ENCODE measurements around the gene SMARCB1.

The SMARCB1 gene

DNA sequence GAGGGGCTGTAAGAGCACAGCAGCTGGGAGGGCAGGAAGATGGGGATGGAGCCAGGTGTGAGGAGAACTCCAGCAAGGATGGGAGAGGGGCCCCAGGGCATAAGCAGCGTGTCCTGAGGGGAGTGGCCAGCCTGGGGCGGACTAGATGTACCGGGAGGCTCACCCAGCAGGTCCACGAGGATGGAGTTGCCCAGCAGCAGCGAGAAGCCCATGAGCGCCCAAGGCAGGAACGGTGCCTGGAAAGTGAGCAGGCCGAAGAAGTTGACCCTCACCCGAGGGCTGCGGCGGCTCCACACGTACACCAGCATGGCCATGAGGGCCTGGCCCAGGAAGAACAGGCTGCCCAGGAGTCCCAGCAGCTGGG lies 50.7 kb downstream of the SMARCB1 start:
- H3K27ac ChIP-seq: peak overlapping the region; percentile 72
- TF ChIP-seq, protein P1, sequence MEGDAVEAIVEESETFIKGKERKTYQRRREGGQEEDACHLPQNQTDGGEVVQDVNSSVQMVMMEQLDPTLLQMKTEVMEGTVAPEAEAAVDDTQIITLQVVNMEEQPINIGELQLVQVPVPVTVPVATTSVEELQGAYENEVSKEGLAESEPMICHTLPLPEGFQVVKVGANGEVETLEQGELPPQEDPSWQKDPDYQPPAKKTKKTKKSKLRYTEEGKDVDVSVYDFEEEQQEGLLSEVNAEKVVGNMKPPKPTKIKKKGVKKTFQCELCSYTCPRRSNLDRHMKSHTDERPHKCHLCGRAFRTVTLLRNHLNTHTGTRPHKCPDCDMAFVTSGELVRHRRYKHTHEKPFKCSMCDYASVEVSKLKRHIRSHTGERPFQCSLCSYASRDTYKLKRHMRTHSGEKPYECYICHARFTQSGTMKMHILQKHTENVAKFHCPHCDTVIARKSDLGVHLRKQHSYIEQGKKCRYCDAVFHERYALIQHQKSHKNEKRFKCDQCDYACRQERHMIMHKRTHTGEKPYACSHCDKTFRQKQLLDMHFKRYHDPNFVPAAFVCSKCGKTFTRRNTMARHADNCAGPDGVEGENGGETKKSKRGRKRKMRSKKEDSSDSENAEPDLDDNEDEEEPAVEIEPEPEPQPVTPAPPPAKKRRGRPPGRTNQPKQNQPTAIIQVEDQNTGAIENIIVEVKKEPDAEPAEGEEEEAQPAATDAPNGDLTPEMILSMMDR (IDR thresholded peaks at IDR 0.05): no peak
- no peak for TF ChIP-seq ZFX (IDR thresholded peaks at IDR 0.05; ENCODE audit: borderline replicate concordance)

DNA sequence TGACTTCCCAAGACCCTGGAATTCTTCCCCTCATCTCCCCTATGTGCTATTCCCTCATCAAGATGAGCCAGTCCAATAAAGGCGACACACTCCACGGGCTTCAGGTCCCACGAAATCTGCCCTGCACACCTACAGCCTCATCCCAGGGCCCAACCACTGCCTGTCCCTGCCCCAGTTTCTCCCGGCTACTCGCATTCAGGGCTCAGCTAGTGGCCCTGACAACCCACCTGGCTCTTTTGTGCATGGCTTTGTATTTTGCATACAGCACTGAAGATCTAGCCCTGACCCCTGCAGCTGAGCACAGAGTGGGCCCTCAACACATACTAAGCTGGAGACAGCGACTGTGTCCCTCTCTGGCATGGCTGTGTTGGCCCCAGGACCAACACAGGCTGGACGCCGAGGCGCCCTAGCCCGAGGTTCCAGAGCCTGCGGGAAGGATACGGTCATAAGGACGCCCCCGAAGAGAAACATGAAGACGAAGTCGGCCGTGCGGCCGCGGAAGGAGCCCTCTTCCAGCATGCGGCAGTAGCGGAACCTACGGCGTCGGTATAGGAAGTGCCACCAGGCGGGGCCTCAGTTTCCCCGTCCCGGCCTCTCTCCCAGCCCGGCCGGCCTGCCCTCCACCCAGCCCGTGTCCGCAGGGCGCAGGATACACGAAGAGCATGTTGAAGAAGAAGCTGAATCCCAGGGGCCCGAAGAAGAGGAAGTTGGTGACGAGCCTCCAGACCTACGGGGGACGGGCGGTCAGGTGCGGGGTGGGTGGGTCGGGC lies 51.3 kb downstream of the SMARCB1 start:
- TF ChIP-seq ZFX (IDR thresholded peaks at IDR 0.05; ENCODE audit: borderline replicate concordance): no peak
- peak overlapping the region; percentile 72 for H3K27ac ChIP-seq

DNA sequence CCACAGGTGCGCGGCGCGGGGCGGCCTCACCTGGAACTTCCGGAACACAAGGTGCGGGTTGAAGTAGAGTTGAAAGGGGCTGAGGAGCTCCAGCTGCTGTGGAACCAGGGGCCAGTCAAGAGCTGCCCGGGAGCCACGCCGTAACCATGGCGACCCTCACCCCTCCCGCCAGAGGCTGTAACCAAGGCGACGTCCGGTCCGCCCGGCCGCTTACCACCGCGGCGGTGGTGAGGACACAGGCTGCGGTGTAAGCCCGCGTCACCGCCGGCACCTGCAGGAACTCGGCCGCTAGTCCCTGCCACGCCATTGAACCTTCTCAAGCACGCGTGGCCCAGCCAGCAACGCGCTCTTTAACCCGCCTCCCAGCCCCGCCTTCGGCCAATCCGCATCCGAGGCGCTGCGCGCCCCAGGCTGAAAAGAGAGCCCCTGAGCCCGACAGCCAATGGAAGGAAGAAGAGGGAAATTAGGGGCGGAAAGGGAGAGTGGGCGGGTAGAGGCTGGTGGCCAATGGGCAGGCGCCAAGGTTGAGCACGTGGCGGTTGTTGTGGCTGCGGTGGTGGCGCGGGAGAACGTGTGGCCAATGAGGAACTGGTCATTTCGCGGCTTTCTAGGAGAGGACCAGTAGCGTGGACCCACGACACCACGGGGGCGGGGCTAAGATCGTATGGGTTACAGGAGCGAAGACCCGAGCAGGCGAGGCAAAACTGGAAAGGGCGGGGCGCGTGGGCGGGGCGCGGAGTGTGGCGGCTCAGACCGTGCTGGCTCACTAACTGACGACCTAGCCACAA lies 52.1 kb downstream of the SMARCB1 start, which contains the start of gene DERL3:
DERL3 (minus strand) TSS at position 326 of the 788 bp plus-strand sequence; CDS start at position 307, 19 bp downstream.
- peak within 1 kb of the TSS; percentile 72 for H3K27ac ChIP-seq
- TF ChIP-seq, protein P1 (IDR thresholded peaks at IDR 0.05): no peak

DNA sequence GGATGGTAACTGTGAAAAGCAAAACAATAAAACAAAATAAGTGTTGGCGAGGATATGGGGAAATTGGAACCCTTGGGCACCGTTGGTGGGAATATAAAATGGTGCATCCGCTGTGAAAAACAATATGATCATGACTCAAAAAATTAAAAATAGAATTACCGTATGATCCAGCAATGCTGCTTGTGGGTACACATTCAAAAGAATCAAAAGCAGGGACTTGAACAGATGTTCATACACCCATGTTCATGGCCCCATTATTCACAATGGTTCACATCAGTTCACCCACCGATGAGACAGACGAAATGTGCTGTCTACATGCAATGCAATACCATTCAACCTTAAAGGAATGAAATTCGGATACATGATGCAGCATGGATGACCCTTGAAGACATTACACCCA lies 53.3 kb downstream of the SMARCB1 start:
- no peak for TF ChIP-seq ZFX (IDR thresholded peaks at IDR 0.05; ENCODE audit: borderline replicate concordance)
- TF ChIP-seq, protein P1 (IDR thresholded peaks at IDR 0.05): no peak
- H3K27ac ChIP-seq: no peak overlapping the region

DNA sequence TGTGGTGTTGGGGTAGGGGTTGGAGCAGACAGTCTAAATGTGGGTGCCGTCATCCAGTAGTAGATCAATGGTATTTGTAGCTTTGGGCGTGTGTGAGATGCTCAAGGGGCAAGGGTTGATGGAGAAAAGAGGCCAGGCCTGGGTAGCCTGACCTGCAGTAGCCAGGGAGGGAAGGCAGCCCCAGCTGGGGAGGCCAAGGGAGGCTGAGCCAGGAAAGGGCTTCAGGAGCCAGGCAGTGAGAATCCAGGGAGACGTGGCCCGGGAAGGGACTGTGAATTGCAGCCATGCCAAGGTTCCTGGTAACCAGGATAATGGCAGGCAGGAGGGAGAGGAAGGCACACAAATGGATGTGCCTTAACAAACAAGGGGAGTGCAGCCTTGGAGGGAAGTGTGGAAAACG lies 54.5 kb downstream of the SMARCB1 start:
- TF ChIP-seq ZFX (IDR thresholded peaks at IDR 0.05; ENCODE audit: borderline replicate concordance): no peak
- TF ChIP-seq, protein P1 (IDR thresholded peaks at IDR 0.05): no peak
- no peak overlapping the region for H3K27ac ChIP-seq

DNA sequence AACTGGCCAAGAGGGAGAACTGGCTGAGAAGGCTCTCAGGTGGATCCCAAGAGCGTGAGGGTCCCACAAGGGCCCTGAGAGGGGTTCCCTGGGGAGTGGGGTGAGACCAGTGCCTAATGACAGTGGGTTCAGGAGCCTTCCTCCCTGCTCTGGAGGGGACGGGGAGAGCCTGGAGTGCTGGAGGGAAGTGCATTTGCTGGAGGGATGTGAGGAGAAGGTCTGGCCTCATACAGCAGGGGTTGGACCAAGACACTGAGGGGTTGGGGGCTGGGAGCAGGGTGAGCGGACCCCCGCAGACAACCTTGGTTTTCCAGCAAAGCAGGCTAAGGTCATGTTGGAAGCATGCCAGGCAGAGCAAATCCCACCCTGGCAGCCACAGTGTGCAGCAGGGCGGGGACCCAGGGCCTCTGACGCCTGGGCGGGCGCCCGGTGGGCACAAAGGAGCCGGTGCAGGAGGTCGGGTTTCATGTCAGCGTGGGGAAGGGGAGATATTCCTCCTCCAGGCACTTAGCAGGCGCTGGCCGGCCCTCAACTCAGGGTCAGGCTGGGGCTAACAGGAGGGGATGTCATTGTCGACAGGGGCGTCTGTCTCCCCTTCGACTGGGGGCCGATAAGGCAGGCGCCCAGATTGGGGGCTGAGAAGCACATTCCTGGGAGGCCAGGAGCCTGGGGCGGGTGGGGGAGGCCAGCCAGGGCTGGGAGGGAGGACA lies 55.1 kb downstream of the SMARCB1 start:
- no peak for TF ChIP-seq ZFX (IDR thresholded peaks at IDR 0.05; ENCODE audit: borderline replicate concordance)
- TF ChIP-seq, protein P1 (IDR thresholded peaks at IDR 0.05): no peak
- H3K27ac ChIP-seq: no peak overlapping the region

DNA sequence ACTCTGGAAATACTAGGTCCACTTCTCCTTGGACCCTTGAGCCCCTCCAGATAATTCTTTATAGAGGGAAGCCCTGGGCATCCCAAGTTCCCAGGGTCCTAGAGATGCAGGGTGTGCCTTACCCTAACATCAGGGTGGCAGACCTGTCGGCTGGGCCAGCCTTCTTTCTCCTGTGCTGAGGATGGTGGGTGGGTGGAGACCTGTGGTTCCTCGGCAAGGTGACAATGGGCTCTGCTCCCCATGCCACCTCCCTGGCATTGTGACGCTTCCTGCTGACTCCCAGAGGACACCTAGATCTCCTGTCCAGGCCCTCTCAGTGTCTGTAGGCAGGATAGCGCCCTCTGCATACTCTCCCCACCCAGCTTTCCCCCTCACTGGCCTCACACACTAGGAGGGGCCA lies 55.8 kb downstream of the SMARCB1 start:
- TF ChIP-seq, protein P1 (IDR thresholded peaks at IDR 0.05): no peak
- TF ChIP-seq ZFX (IDR thresholded peaks at IDR 0.05; ENCODE audit: borderline replicate concordance): no peak
- no peak overlapping the region for H3K27ac ChIP-seq
